ENCODE measurements around the gene BRWD1. TPM values are rescaled to one million over a fixed set of nuclear protein-coding genes. Genes with fewer than 3 reads are reported as not detected.

BRWD1 gene
- total RNA-seq, 2 experiments from 2014 or later: 84.7 to 92.2 TPM

- Mint-ChIP-seq H3K4me3 (no peak overlapping the region), H3K4me1 (ENCODE audit: low read depth) (no peaks in the 10 kb centered on the region), H3K9me3 (no peaks in the 10 kb centered on the region), H3K36me3 (ENCODE audit: low read depth) (no peaks in the 10 kb centered on the region), H3K27ac (no peak overlapping the region), H3K27me3 (no peaks in the 10 kb centered on the region)
- ATAC-seq (ENCODE audit: poor library complexity) (no peak), DNase-seq (no peak)
- TF ChIP-seq CTCF (IDR thresholded peaks at IDR 0.05): no peak
- Histone ChIP-seq H3K27ac (ENCODE audit: low read depth in 1 of 2, low read length in 2 of 2) (no peak overlapping the region), H3K4me3 (ENCODE audit: low read length) (no peak overlapping the region), H3K4me1 (ENCODE audit: insufficient read depth, low read length) (no peaks in the 10 kb centered on the region), H3K36me3 (ENCODE audit: insufficient read depth, low read length) (no peaks in the 10 kb centered on the region), H3K27me3 (ENCODE audit: control insufficient read depth in 1 of 2, insufficient read depth in 2 of 2, low read length in 2 of 2) (no peaks in the 10 kb centered on the region), H3K9me3 (ENCODE audit: control insufficient read depth in 1 of 2, insufficient read depth in 1 of 2, low read length in 2 of 2) (no peaks in the 10 kb centered on the region)
- intact Hi-C loops (cut with DNase I, micrococcal nuclease): no loop called here
- POLR2A ChIA-PET: interaction anchor here (2.1 kb wide), 1 partner anchor 21 kb away, joined by 7 read pairs; the partner anchor contains the start of gene HMGN1
- CTCF ChIA-PET: no interaction called here
Measured at GRCh38 chr21:39327727-39328126, 14.3 kb upstream of the BRWD1 start.

GRCh38 chr21:39326607-39327307 is 13.3 kb upstream of the BRWD1 start:
- ATAC-seq (ENCODE audit: poor library complexity) (no peak), DNase-seq (no peak)
- H3K4me3 ChIP-seq (ENCODE audit: low read length): no peak overlapping the region
- Mint-ChIP-seq H3K4me1 (ENCODE audit: low read depth) (no peaks in the 10 kb centered on the region), H3K4me3 (no peak overlapping the region), H3K27ac (no peak overlapping the region), H3K27me3 (no peaks in the 10 kb centered on the region), H3K9me3 (no peaks in the 10 kb centered on the region), H3K36me3 (ENCODE audit: low read depth) (no peaks in the 10 kb centered on the region)
- H3K9me3 ChIP-seq (ENCODE audit: control insufficient read depth in 1 of 2, insufficient read depth in 1 of 2, low read length in 2 of 2): no peaks in the 10 kb centered on the region
- H3K4me1 ChIP-seq (ENCODE audit: insufficient read depth, low read length): no peaks in the 10 kb centered on the region
- intact Hi-C loops (cut with DNase I, micrococcal nuclease): no loop called here
- H3K36me3 ChIP-seq (ENCODE audit: insufficient read depth, low read length): no peaks in the 10 kb centered on the region
- no peak overlapping the region for H3K27ac ChIP-seq (ENCODE audit: low read depth in 1 of 2, low read length in 2 of 2)
- ChIA-PET CTCF (no interaction called here), POLR2A (interaction anchor here (0.6 to 2.1 kb wide), 4 partner anchors 15 to 30 kb away, joined by 3 to 7 read pairs (median 4); partner anchors contain the start of gene HMGN1)
- no peak for TF ChIP-seq CTCF (IDR thresholded peaks at IDR 0.05)
- no peaks in the 10 kb centered on the region for H3K27me3 ChIP-seq (ENCODE audit: control insufficient read depth in 1 of 2, insufficient read depth in 2 of 2, low read length in 2 of 2)

DNA sequence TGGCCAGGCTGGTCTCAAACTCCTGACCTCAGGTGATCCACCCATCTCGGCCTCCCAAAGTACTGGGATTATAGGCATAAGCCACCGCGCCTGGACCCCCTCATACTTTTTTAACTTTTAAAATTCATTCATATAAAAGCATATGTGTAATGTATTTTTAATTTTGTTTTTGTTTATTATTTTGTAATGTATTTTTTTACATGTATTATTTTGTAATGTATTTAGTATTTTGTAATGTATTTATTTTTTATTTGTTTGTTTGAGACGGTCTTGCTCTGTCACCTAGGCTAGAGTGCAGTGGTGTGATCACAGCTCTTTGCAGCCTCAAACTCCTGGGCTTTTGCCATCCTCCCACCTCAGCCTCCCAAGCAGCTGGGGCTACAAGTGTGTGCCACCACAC is 12.0 kb upstream of the BRWD1 start:
- H3K27me3 Mint-ChIP-seq: no peaks in the 10 kb centered on the region
- Histone ChIP-seq H3K27ac (ENCODE audit: low read depth in 1 of 2, low read length in 2 of 2) (no peak overlapping the region), H3K4me3 (ENCODE audit: low read length) (no peak overlapping the region), H3K4me1 (ENCODE audit: insufficient read depth, low read length) (no peaks in the 10 kb centered on the region), H3K27me3 (ENCODE audit: control insufficient read depth in 1 of 2, insufficient read depth in 2 of 2, low read length in 2 of 2) (no peaks in the 10 kb centered on the region), H3K9me3 (ENCODE audit: control insufficient read depth in 1 of 2, insufficient read depth in 1 of 2, low read length in 2 of 2) (no peaks in the 10 kb centered on the region), H3K36me3 (ENCODE audit: insufficient read depth, low read length) (no peaks in the 10 kb centered on the region)
- H3K9me3 Mint-ChIP-seq: no peaks in the 10 kb centered on the region
- H3K4me1 Mint-ChIP-seq (ENCODE audit: low read depth): no peaks in the 10 kb centered on the region
- no peak for TF ChIP-seq CTCF (IDR thresholded peaks at IDR 0.05)
- intact Hi-C loops (cut with DNase I, micrococcal nuclease): no loop called here
- ChIA-PET CTCF (no interaction called here), POLR2A (no interaction called here)
- no peak overlapping the region for H3K27ac Mint-ChIP-seq
- no peak for ATAC-seq (ENCODE audit: poor library complexity)
- no peak for DNase-seq
- no peak overlapping the region for H3K4me3 Mint-ChIP-seq
- no peaks in the 10 kb centered on the region for H3K36me3 Mint-ChIP-seq (ENCODE audit: low read depth)

All from CD4-positive, alpha-beta T cell (primary cell).